GM12891 (cell line): ENCODE measurements around the gene COL4A1.

Source experiments
- DNase-seq: peaks from one replicate; pipeline ENCODE4 v3.0.0; 2011; ENCODE audit warnings: low spot score; ENCODE audit not compliant: insufficient read length
- FAIRE-seq: peaks from 2 replicates; lab custom pipeline; 2011; peaks lifted over from hg19 to GRCh38; lab: Jason Lieb, UNC
- PAX5 ChIP-seq: IDR thresholded peaks from 2 replicates; pipeline ENCODE4 v1.6.1; 2011; ENCODE audit warnings: low read length, moderate library complexity, mild to moderate bottlenecking; ENCODE audit not compliant: insufficient read depth, severe bottlenecking
- POLR2A ChIP-seq: IDR thresholded peaks from 2 replicates; pipeline ENCODE4 v1.6.1; 2011; ENCODE audit warnings: low read depth, low read length, control low read depth
- POLR2AphosphoS5 ChIP-seq: IDR thresholded peaks from 2 replicates; pipeline ENCODE4 v1.6.1; 2011; ENCODE audit warnings: low read depth, low read length, control low read depth
- POU2F2 ChIP-seq: IDR thresholded peaks from 2 replicates; pipeline ENCODE4 v1.6.1; 2011; ENCODE audit warnings: low read depth, mild to moderate bottlenecking, control low read depth, low read length, moderate library complexity
- SPI1 ChIP-seq: IDR thresholded peaks from 2 replicates; pipeline ENCODE4 v1.6.1; 2011; ENCODE audit warnings: low read depth, low read length, control low read depth
- TAF1 ChIP-seq: IDR thresholded peaks from 2 replicates; pipeline ENCODE4 v1.6.1; 2011; ENCODE audit warnings: low read depth, low read length, control low read depth

COL4A1 gene

DNA sequence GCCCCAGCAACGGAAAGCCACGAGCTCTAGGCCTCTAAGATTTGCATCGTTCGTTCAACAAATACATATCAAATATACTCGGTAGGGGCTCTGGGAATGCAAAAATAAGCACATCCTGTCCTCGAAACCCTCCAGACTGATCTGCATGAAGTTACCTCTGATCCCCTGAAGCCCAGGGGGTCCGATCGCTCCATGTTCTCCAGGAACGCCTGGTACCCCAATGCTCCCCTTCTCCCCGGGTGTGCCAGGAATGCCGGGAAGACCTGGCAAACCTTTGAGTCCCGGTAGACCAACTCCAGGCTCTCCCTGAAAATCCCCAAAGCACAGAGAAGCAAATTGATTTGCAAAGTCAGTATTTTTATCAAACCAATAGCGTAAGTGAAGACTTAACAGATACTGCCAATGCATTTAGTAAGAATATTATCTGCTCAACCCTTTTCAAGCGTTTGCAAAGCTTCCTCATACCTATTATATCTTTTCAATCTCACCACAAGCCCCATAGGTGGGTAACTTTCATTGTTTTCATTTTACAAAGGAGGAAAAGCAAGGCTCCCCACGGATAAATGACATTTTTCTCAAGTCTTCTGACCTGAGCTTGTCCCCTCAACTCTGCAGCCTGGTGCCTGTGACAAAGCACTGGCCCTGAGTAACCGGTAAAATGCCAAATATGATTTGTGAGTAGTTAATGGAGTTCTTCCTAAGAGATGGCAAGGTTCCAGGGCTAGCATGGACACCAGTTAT lies 127.7 kb downstream of the COL4A1 start:
- TF ChIP-seq POLR2AphosphoS5 (no peak), POU2F2 (no peak), SPI1 (no peak), POLR2A (no peak), TAF1 (no peak), PAX5 (no peak)
- no peak for FAIRE-seq
- no peak for DNase-seq

DNA sequence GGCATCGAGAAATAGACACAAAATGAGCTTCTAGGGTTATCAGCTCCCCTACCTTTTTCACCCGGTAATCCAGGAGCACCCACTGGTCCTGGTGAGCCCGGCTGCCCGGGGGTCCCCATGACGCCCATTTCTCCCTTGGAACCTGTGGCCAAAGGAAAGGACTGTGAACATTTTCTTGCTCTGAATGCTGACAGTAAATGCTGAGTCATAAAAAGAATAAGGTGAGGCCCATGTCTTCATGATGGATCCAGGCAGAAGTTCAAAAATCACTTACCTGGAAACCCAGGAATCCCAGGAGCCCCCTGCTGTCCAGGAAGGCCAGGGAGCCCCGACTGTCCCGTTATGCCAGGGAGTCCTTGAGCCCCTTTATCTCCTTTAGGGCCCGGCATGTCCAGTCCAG lies 129.2 kb downstream of the COL4A1 start:
- TF ChIP-seq POLR2A (no peak), PAX5 (no peak), SPI1 (no peak), POLR2AphosphoS5 (no peak), POU2F2 (no peak), TAF1 (no peak)
- DNase-seq (no peak), FAIRE-seq (no peak)

- no peak for FAIRE-seq
- no peak for DNase-seq
- TF ChIP-seq POLR2A = no peak
- TF ChIP-seq PAX5 = no peak
- TF ChIP-seq SPI1 = no peak
- no peak for TF ChIP-seq POLR2AphosphoS5
- no peak for TF ChIP-seq TAF1
- no peak for TF ChIP-seq POU2F2
Measured at GRCh38 chr13:110176431-110176830, 130.5 kb downstream of the COL4A1 start.

- DNase-seq (no peak), FAIRE-seq (no peak)
- TF ChIP-seq TAF1 = no peak
- TF ChIP-seq POU2F2 = no peak
- TF ChIP-seq POLR2AphosphoS5 = no peak
- TF ChIP-seq PAX5 = no peak
- TF ChIP-seq SPI1 = no peak
Measured at GRCh38 chr13:110173247-110173818, 133.6 kb downstream of the COL4A1 start.

DNA sequence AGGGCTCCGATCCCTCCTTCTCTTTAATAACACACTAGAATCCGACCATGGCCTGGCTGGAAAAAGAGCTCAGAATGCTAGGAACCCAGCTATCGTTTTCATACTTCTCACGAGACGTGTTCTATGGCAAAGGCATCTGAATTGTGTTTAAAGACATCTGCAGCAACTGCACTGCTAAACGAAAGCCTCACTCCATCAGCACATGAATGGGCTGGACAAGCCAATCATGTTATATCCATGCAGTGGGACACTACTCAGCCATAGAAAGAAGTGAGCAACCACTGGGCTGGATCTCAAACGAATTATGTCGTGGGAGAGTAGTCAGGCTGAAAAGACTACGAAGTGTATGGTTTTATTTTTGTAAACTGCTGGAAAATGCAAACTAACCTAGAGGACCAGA lies 136.1 kb downstream of the COL4A1 start:
- no peak for FAIRE-seq
- DNase-seq = no peak
- TF ChIP-seq POU2F2 (no peak), SPI1 (no peak)

GRCh38 chr13:110170020-110170790 lies 136.8 kb downstream of the COL4A1 start:
- FAIRE-seq = no peak
- TF ChIP-seq POU2F2 = no peak
- no peak for TF ChIP-seq POLR2A
- no peak for TF ChIP-seq TAF1
- TF ChIP-seq POLR2AphosphoS5 = no peak
- TF ChIP-seq PAX5 = no peak
- no peak for DNase-seq

- DNase-seq = no peak
- TF ChIP-seq POU2F2 = no peak
- TF ChIP-seq TAF1 = no peak
- no peak for TF ChIP-seq PAX5
- TF ChIP-seq POLR2AphosphoS5 = no peak
- TF ChIP-seq SPI1 = no peak
- TF ChIP-seq POLR2A = no peak
- no peak for FAIRE-seq
Measured at GRCh38 chr13:110168999-110169933, 137.7 kb downstream of the COL4A1 start.

DNA sequence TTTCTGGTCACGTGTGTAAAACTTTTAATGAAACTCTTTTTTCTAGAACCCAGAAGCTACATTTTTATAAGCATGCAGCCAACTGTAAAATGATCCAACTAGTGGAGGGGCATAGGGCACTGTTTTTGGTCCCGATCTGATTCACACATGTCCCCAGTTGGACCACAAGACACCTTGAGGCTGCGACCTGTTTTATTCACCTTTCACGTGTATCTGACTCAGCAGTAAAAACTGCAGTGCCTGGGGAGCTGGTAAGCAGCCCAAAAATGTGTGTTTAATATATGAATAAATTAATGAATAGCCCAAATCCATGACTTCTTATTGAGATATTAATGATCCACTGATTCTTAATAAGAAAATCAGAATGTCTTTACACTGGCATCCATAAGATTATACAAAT lies 140.4 kb downstream of the COL4A1 start:
- no peak for DNase-seq
- no peak for FAIRE-seq
- TF ChIP-seq POLR2A (no peak), PAX5 (no peak), SPI1 (no peak), TAF1 (no peak), POU2F2 (no peak), POLR2AphosphoS5 (no peak)

GRCh38 chr13:110164706-110165105 lies 142.3 kb downstream of the COL4A1 start:
- FAIRE-seq = no peak
- no peak for TF ChIP-seq SPI1
- TF ChIP-seq TAF1 = no peak
- no peak for TF ChIP-seq POU2F2
- no peak for TF ChIP-seq PAX5
- TF ChIP-seq POLR2A = no peak
- TF ChIP-seq POLR2AphosphoS5 = no peak
- DNase-seq = no peak
